ACC112 (cell line): ENCODE results near the gene CIRBP.

Source experiments
- H2AFZ ChIP-seq: fragments of 200-600 bp; sonication (generic); one replicate; pipeline ENCODE4 v1.6.0; 2017; ENCODE audit warnings: antibody characterized with exemption, low read length; ENCODE audit not compliant: unreplicated experiment
- H3K27ac ChIP-seq: fragments of 200-600 bp; sonication (generic); 2 replicates; pipeline ENCODE4 v1.5.1; 2014; ENCODE audit warnings: low read depth, mild to moderate bottlenecking, antibody characterized with exemption, low read length, moderate library complexity
- H3K27me3 ChIP-seq: fragments of 200-600 bp; sonication (generic); 2 replicates; pipeline ENCODE4 v1.6.1; 2014; ENCODE audit warnings: mild to moderate bottlenecking, antibody characterized with exemption, low read length, moderate library complexity, mixed read lengths; ENCODE audit not compliant: insufficient read depth
- H3K36me3 ChIP-seq: fragments of 200-600 bp; sonication (generic); 2 replicates; pipeline ENCODE4 v1.6.1; 2016; ENCODE audit warnings: mild to moderate bottlenecking, antibody characterized with exemption, low read length, moderate library complexity, mixed read lengths; ENCODE audit not compliant: insufficient read depth
- H3K4me1 ChIP-seq: fragments of 200-600 bp; sonication (generic); one replicate; pipeline ENCODE4 v1.6.1; 2016; ENCODE audit warnings: low read length, mixed read lengths; ENCODE audit not compliant: insufficient read depth, unreplicated experiment, control insufficient read depth
- H3K4me3 ChIP-seq: fragments of 200-600 bp; sonication (generic); 2 replicates; pipeline ENCODE4 v1.5.1; 2014; ENCODE audit warnings: mild to moderate bottlenecking, low read depth, low read length
- H3K79me2 ChIP-seq: fragments of 200-600 bp; sonication (generic); one replicate; pipeline ENCODE4 v1.6.0; 2016; ENCODE audit warnings: low read length; ENCODE audit not compliant: control insufficient read depth, unreplicated experiment, insufficient read depth

The CIRBP gene

GRCh38 chr19:1284979-1285736 is 16.0 kb downstream of the CIRBP start:
- Histone ChIP-seq H3K27me3 (peaks cover 38% of the 10 kb centered on the region), H2AFZ (no peak overlapping the region), H3K4me3 (no peak overlapping the region), H3K36me3 (no peaks in the 10 kb centered on the region), H3K27ac (no peak overlapping the region), H3K79me2 (no peaks in the 10 kb centered on the region), H3K4me1 (no peaks in the 10 kb centered on the region)

DNA sequence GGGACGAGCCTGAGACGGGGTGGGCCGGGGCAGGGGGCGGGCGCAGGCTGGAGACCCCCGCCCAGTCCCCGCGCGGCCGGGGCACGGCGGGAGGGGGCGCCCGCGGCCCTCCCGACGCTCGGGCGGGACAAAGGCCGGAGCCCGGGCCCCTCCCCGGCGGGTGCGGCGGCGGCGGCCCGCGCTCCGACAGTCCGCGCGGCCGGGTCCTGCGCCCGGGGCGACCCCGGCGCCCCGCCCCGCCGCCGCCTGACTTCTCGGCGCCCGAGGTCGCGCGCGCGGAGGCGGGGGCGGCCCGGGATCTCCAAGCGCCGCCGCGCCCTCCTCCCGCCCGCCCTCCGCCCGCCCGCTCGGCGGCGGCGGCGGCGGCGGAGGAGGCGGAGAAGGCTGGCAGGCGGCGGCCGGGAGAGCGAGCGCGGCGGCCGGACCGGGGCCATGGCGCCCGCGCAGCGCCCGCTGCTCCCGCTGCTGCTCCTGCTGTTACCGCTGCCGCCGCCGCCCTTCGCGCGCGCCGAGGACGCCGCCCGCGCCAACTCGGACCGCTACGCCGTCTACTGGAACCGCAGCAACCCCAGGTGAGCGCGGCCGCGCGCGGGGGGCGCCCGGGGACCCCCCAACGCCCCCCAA is 16.7 kb downstream of the CIRBP start, which contains the start of gene EFNA2:
TSS of gene EFNA2 (plus strand) at position 137 of the 624 bp plus-strand sequence. CDS start at position 433, 296 bp downstream.
- no peak within 1 kb of the TSS for H2AFZ ChIP-seq
- H3K4me1 ChIP-seq = no peaks in the 10 kb centered on the region
- H3K79me2 ChIP-seq = no peaks in the 10 kb centered on the region
- peaks cover 38% of the 10 kb centered on the region for H3K27me3 ChIP-seq
- no peak within 1 kb of the TSS for H3K27ac ChIP-seq
- no peak within 1 kb of the TSS for H3K4me3 ChIP-seq
- H3K36me3 ChIP-seq = no peaks in the 10 kb centered on the region

GRCh38 chr19:1286487-1287353 is 17.6 kb downstream of the CIRBP start:
- no peak overlapping the region for H3K27ac ChIP-seq
- H2AFZ ChIP-seq = no peak overlapping the region
- no peak overlapping the region for H3K4me3 ChIP-seq
- no peaks in the 10 kb centered on the region for H3K4me1 ChIP-seq
- H3K79me2 ChIP-seq = no peaks in the 10 kb centered on the region
- H3K27me3 ChIP-seq = peaks cover 38% of the 10 kb centered on the region
- H3K36me3 ChIP-seq = no peaks in the 10 kb centered on the region

DNA sequence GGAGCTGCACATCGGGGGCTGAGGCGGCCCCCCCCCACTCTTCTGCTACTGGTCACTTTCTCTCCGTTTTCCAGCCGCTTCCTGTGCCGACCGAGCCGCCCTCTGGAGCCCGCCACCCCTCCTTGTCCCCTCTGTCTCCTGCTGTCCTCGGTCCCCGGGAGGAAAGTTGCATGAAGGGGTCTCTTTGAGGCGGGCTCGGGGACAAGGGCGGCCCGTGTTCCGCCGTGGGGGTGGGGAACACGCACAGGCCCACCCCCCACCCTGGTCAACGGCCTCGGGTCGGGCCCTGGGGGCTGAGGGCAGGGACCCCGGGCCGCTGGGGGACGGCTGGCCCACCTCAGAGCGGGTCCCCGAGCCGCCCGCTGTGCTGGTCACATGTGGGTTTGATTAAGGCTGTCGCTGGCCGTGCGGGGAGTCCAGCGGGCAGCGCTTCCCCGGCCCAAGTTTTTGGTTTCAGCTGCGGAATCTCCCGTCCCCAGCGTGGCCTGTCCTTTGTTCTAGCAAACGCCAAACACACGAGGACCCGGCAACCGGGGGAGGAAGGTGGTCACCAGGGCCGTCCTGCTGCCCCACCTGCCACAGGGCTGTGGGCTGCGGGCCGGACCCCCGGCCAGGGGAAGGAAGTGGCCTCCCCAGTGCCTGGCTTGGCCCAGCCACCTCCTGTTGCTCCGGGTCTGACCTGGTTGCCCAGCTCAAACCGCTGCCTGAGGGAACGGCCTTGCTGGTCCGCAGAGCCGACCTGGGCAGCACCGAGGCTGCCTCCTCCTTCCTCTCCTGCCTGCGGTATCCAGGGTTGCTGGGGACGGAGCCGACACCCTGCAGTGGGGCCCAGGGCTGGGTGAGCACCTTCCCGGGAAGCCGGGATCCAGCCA is 18.5 kb downstream of the CIRBP start:
- no peaks in the 10 kb centered on the region for H3K36me3 ChIP-seq
- H3K79me2 ChIP-seq = no peaks in the 10 kb centered on the region
- peaks cover 38% of the 10 kb centered on the region for H3K27me3 ChIP-seq
- H3K4me1 ChIP-seq = no peaks in the 10 kb centered on the region
- no peak overlapping the region for H3K4me3 ChIP-seq
- H2AFZ ChIP-seq = no peak overlapping the region
- no peak overlapping the region for H3K27ac ChIP-seq

- Histone ChIP-seq H3K36me3 (no peaks in the 10 kb centered on the region), H3K4me1 (no peaks in the 10 kb centered on the region), H3K79me2 (no peaks in the 10 kb centered on the region), H3K4me3 (no peak overlapping the region), H3K27me3 (peaks cover 38% of the 10 kb centered on the region), H2AFZ (no peak overlapping the region), H3K27ac (no peak overlapping the region)
These were observed 19.1 kb downstream of the CIRBP start for GRCh38 chr19:1288226-1288612.

- Histone ChIP-seq H2AFZ (no peak overlapping the region), H3K4me3 (no peak overlapping the region), H3K79me2 (no peaks in the 10 kb centered on the region), H3K36me3 (no peaks in the 10 kb centered on the region), H3K27ac (no peak overlapping the region), H3K4me1 (no peaks in the 10 kb centered on the region), H3K27me3 (peaks cover 35% of the 10 kb centered on the region)
These were observed 19.9 kb downstream of the CIRBP start for GRCh38 chr19:1288833-1289685.

DNA sequence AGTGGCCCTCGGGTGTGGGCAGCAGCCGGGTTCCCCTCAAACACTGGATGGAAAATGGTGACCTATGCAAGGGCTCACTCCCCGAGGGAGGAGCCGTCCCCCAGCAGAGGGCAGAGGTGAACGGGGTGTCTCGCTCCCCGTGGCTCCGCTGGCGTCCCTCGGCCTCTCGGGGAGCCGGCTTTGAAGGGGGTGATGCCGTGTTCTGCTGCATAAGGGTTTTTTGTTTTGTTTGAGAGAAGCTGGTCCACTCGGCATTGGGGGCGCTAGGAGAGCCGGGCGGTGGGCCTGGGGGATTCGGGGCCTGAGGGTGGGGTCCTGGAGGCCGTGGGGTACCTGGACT is 20.5 kb downstream of the CIRBP start:
- no peaks in the 10 kb centered on the region for H3K36me3 ChIP-seq
- peaks cover 29% of the 10 kb centered on the region for H3K27me3 ChIP-seq
- H3K4me3 ChIP-seq = no peak overlapping the region
- no peaks in the 10 kb centered on the region for H3K4me1 ChIP-seq
- no peaks in the 10 kb centered on the region for H3K79me2 ChIP-seq
- no peak overlapping the region for H3K27ac ChIP-seq
- H2AFZ ChIP-seq = no peak overlapping the region

GRCh38 chr19:1290196-1290702 is 21.1 kb downstream of the CIRBP start:
- H3K4me3 ChIP-seq = no peak overlapping the region
- H3K79me2 ChIP-seq = no peaks in the 10 kb centered on the region
- H3K36me3 ChIP-seq = no peaks in the 10 kb centered on the region
- no peak overlapping the region for H3K27ac ChIP-seq
- H3K27me3 ChIP-seq = peaks cover 24% of the 10 kb centered on the region
- no peaks in the 10 kb centered on the region for H3K4me1 ChIP-seq
- no peak overlapping the region for H2AFZ ChIP-seq

GRCh38 chr19:1290703-1291651 is 21.8 kb downstream of the CIRBP start:
- no peaks in the 10 kb centered on the region for H3K36me3 ChIP-seq
- no peak overlapping the region for H3K4me3 ChIP-seq
- no peaks in the 10 kb centered on the region for H3K79me2 ChIP-seq
- no peaks in the 10 kb centered on the region for H3K4me1 ChIP-seq
- no peak overlapping the region for H2AFZ ChIP-seq
- peaks cover 23% of the 10 kb centered on the region for H3K27me3 ChIP-seq
- no peak overlapping the region for H3K27ac ChIP-seq
